IMR-90 (cell line): ENCODE data around the gene KCNJ4. TPM values are rescaled to one million over a fixed set of nuclear protein-coding genes. Genes with fewer than 3 reads are reported as not detected.

Experiments used
- ATAC-seq: fragments of 200-7000 bp; cut with Tn5 transposase; 2 replicates; pipeline ENCODE4 v1.9.1; 2020; ENCODE audit warnings: low read depth, mild to moderate bottlenecking, moderate library complexity
- BruUV-seq: library from RNA; stranded (reverse); fragments of 400-500 nt; replicated peaks from 2 replicates; lab custom pipeline; 2021; lab: Mats Ljungman, UMichigan
- CTCF ChIA-PET: fragments of 300-600 bp; formaldehyde crosslinking; extraction: SDS; loops from one replicate; lab custom pipeline; 2021; ENCODE audit warnings: antibody characterized with exemption; lab: Yijun Ruan, JAX
- POLR2A ChIA-PET: fragments of 300-600 bp; sonication (Branson Sonifier 250); formaldehyde crosslinking; loops from one replicate; lab custom pipeline; 2022; ENCODE audit warnings: antibody characterized with exemption; ENCODE audit not compliant: unreplicated experiment; lab: Charles Lee
- DNase-seq: peaks from one replicate; pipeline ENCODE4 v3.0.0; 2013
- H2AFZ ChIP-seq: replicated peaks from 2 replicates; pipeline ENCODE3; 2013; ENCODE audit warnings: low read length, mild to moderate bottlenecking; ENCODE audit not compliant: poor library complexity
- H2AK5ac ChIP-seq: 2 replicates; pipeline ENCODE4 v1.6.1; 2013; ENCODE audit warnings: low read depth, low read length, inconsistent platforms
- H2AK9ac ChIP-seq: replicated peaks from 2 replicates; pipeline ENCODE3; 2013; ENCODE audit warnings: mild to moderate bottlenecking, low read depth, low read length, moderate library complexity; ENCODE audit not compliant: poor library complexity
- H2BK120ac ChIP-seq: 2 replicates; pipeline ENCODE4 v1.6.1; 2013; ENCODE audit warnings: low read depth, low read length, inconsistent platforms
- H2BK15ac ChIP-seq: 3 replicates; pipeline ENCODE4 v1.6.1; 2013; ENCODE audit warnings: low read depth, low read length, inconsistent platforms
- H2BK20ac ChIP-seq: 2 replicates; pipeline ENCODE4 v1.6.1; 2013; ENCODE audit warnings: low read depth, mild to moderate bottlenecking, inconsistent platforms, low read length, moderate library complexity
- H2BK5ac ChIP-seq: 2 replicates; pipeline ENCODE4 v1.6.1; 2013; ENCODE audit warnings: mild to moderate bottlenecking, low read depth, low read length, inconsistent platforms; ENCODE audit not compliant: poor library complexity, severe bottlenecking
- H3K14ac ChIP-seq: replicated peaks from 2 replicates; pipeline ENCODE4 v1.6.1; 2013; ENCODE audit warnings: low read depth, low read length, inconsistent platforms
- H3K18ac ChIP-seq: 2 replicates; pipeline ENCODE4 v1.6.1; 2013; ENCODE audit warnings: low read depth, low read length, control low read depth
- H3K23ac ChIP-seq: 2 replicates; pipeline ENCODE4 v1.6.1; 2013; ENCODE audit warnings: low read depth, low read length, inconsistent platforms
- H3K27ac ChIP-seq: 2 replicates; pipeline ENCODE4 v1.5.1; 2013; ENCODE audit warnings: mild to moderate bottlenecking, control low read depth, low read length; ENCODE audit not compliant: insufficient read depth
- H3K27me3 ChIP-seq: 2 replicates; pipeline ENCODE4 v1.6.1; 2013; ENCODE audit warnings: low read length; ENCODE audit not compliant: control insufficient read depth, insufficient read depth
- H3K36me3 ChIP-seq: 2 replicates; pipeline ENCODE4 v1.6.1; 2013; ENCODE audit warnings: low read length, mixed read lengths; ENCODE audit not compliant: control insufficient read depth, insufficient read depth
- H3K4ac ChIP-seq: 2 replicates; pipeline ENCODE4 v1.6.1; 2013; ENCODE audit warnings: low read depth, low read length, inconsistent platforms
- H3K4me1 ChIP-seq: 2 replicates; pipeline ENCODE4 v1.6.1; 2013; ENCODE audit warnings: low read length, mixed read lengths; ENCODE audit not compliant: control insufficient read depth, insufficient read depth
- H3K4me2 ChIP-seq: 2 replicates; pipeline ENCODE4 v1.6.1; 2013; ENCODE audit warnings: low read depth, mild to moderate bottlenecking, control low read depth, low read length, moderate library complexity
- H3K4me3 ChIP-seq: 2 replicates; pipeline ENCODE4 v1.5.1; 2013; ENCODE audit warnings: low read depth, mild to moderate bottlenecking, control low read depth, low read length, moderate library complexity; ENCODE audit not compliant: insufficient read depth
- H3K56ac ChIP-seq: 2 replicates; pipeline ENCODE4 v1.6.1; 2013; ENCODE audit warnings: low read length, inconsistent platforms; ENCODE audit not compliant: insufficient read depth; ENCODE audit errors: extremely low read depth
- H3K79me1 ChIP-seq, 2 experiments: 2 replicates each; pipeline ENCODE4 v1.6.1; 2013; ENCODE audit warnings: low read length in 2 of 2, inconsistent platforms in 1 of 2, low read depth in 1 of 2
- H3K9ac ChIP-seq: 2 replicates; pipeline ENCODE4 v1.6.1; 2013; ENCODE audit warnings: low read depth, low read length, control low read depth
- H3K9me1 ChIP-seq: 2 replicates; pipeline ENCODE4 v1.6.1; 2013; ENCODE audit warnings: low read length, inconsistent platforms; ENCODE audit not compliant: insufficient read depth
- H3K9me3 ChIP-seq: 2 replicates; pipeline ENCODE4 v1.6.1; 2013; ENCODE audit warnings: low read length; ENCODE audit not compliant: control insufficient read depth, insufficient read depth
- H4K20me1 ChIP-seq: 2 replicates; pipeline ENCODE4 v1.6.1; 2013; ENCODE audit warnings: low read length, inconsistent platforms; ENCODE audit not compliant: insufficient read depth
- H4K5ac ChIP-seq: 2 replicates; pipeline ENCODE4 v1.6.1; 2013; ENCODE audit warnings: mild to moderate bottlenecking, low read depth, low read length, control low read depth
- H4K8ac ChIP-seq, 2 experiments: 2 replicates each; pipeline ENCODE4 v1.6.1; 2013; ENCODE audit warnings: low read depth in 2 of 2, low read length in 2 of 2, control low read depth in 1 of 2, inconsistent platforms in 1 of 2
- H4K91ac ChIP-seq: 2 replicates; pipeline ENCODE4 v1.6.1; 2013; ENCODE audit warnings: low read depth, low read length, inconsistent platforms; ENCODE audit not compliant: insufficient read depth
- BHLHE40 ChIP-seq: fragments of 150-350 bp; IDR thresholded peaks from 2 replicates; pipeline ENCODE4 v1.6.1; 2016; ENCODE audit warnings: mild to moderate bottlenecking, low read depth, low read length
- CEBPB ChIP-seq: IDR thresholded peaks from 2 replicates; pipeline ENCODE4 v1.6.1; 2012; ENCODE audit warnings: low read depth, low read length, improper control_type of control experiment
- CHD1 ChIP-seq: IDR thresholded peaks from 2 replicates; pipeline ENCODE4 v1.6.1; 2012; ENCODE audit warnings: low read depth, low read length, improper control_type of control experiment
- FOS ChIP-seq: fragments of 150-350 bp; IDR thresholded peaks from 2 replicates; pipeline ENCODE4 v1.6.1; 2016; ENCODE audit warnings: low read depth, low read length
- MAFK ChIP-seq: IDR thresholded peaks from 2 replicates; pipeline ENCODE4 v1.6.1; 2012; ENCODE audit warnings: low read depth, low read length, improper control_type of control experiment
- MAZ ChIP-seq: IDR thresholded peaks from 2 replicates; pipeline ENCODE4 v1.6.1; 2012; ENCODE audit warnings: low read depth, mild to moderate bottlenecking, low read length, improper control_type of control experiment, moderate library complexity, borderline replicate concordance
- MXI1 ChIP-seq: IDR thresholded peaks from 2 replicates; pipeline ENCODE4 v1.6.1; 2012; ENCODE audit warnings: low read depth, mild to moderate bottlenecking, low read length, moderate library complexity, borderline replicate concordance
- NFE2L2 ChIP-seq: fragments of 150-350 bp; IDR thresholded peaks from 2 replicates; pipeline ENCODE4 v1.6.1; 2016; ENCODE audit warnings: low read depth, mild to moderate bottlenecking, low read length
- POLR2A ChIP-seq: IDR thresholded peaks from 2 replicates; pipeline ENCODE4 v1.6.1; 2012; ENCODE audit warnings: mild to moderate bottlenecking, low read depth, low read length
- RAD21 ChIP-seq: IDR thresholded peaks from 2 replicates; pipeline ENCODE4 v1.6.1; 2012; ENCODE audit warnings: low read length, improper control_type of control experiment
- RCOR1 ChIP-seq: IDR thresholded peaks from 2 replicates; pipeline ENCODE4 v1.6.1; 2012; ENCODE audit warnings: mild to moderate bottlenecking, low read length, improper control_type of control experiment; ENCODE audit not compliant: insufficient replicate concordance
- RFX5 ChIP-seq: IDR thresholded peaks from 2 replicates; pipeline ENCODE4 v1.8.0; 2012; ENCODE audit warnings: low read depth, mild to moderate bottlenecking, low read length, moderate library complexity
- SMC3 ChIP-seq: fragments of 150-350 bp; IDR thresholded peaks from 2 replicates; pipeline ENCODE4 v1.6.1; 2016; ENCODE audit warnings: low read depth, mild to moderate bottlenecking, antibody characterized with exemption, low read length, moderate library complexity
- WGBS, 2 experiments: methylation state at CpG; one replicate each; pipeline versions ENCODE4 v1.1.5 to v1.1.7; 2013; ENCODE audit warnings: missing lambda C conversion rate in 2 of 2; ENCODE audit not compliant: insufficient read length in 1 of 2; ENCODE audit errors: extremely low coverage in 2 of 2; 5-methylcytosine and 5-hydroxymethylcytosine counted together
- dilution Hi-C: fragments of 300-500 bp; cut with HindIII; formaldehyde crosslinking; loops from one replicate; pipeline ENCODE4 v1.14.3; 2018; ENCODE audit warnings: low sequenced_read_pairs; ENCODE audit not compliant: unreplicated experiment
- in situ Hi-C: fragments of 300-500 bp; cut with MboI; formaldehyde crosslinking; loops from 3 replicates; pipeline ENCODE4 v1.14.3; 2019; ENCODE audit warnings: low sequenced_read_pairs, inconsistent platforms, mixed read lengths
- intact Hi-C: fragments of 100-400 bp; cut with micrococcal nuclease; formaldehyde crosslinking; loops from 2 replicates; pipeline ENCODE4 v1.10.0; 2022
- polyA plus RNA-seq, 3 experiments: library from polyadenylated mRNA; depleted of rRNA; stranded (reverse); fragments of >200 nt; gene quantifications; 2 replicates each; pipeline ENCODE4 v1.2.3, GENCODE V29; 2012; ENCODE audit warnings: low replicate concordance in 1 of 3
- total RNA-seq: library from RNA; depleted of rRNA; stranded (reverse); fragments of >200 nt; gene quantifications from 2 replicates; pipeline ENCODE4 v1.2.3, GENCODE V29; 2012
- TF ChIP-seq, protein P1 (sequence below): fragments of 150-350 bp; IDR thresholded peaks from 2 replicates; pipeline ENCODE4 v1.6.1; 2016; ENCODE audit warnings: low read depth, mild to moderate bottlenecking, low read length, moderate library complexity, borderline replicate concordance
- TF ChIP-seq, protein P2 (sequence below): conservative IDR thresholded peaks from 2 replicates; pipeline ENCODE4 v1.5.1; 2012; ENCODE audit warnings: mild to moderate bottlenecking, low read depth, low read length, improper control_type of control experiment
- TF ChIP-seq, protein P3 (sequence below): fragments of 150-350 bp; IDR thresholded peaks from 2 replicates; pipeline ENCODE4 v1.6.1; 2017; ENCODE audit warnings: mild to moderate bottlenecking, antibody characterized with exemption, low read length, low read depth

Gene KCNJ4
- total and polyA plus RNA-seq, 2 of the 4 experiments (the other 2 are of a cell fraction), result not detected

DNA sequence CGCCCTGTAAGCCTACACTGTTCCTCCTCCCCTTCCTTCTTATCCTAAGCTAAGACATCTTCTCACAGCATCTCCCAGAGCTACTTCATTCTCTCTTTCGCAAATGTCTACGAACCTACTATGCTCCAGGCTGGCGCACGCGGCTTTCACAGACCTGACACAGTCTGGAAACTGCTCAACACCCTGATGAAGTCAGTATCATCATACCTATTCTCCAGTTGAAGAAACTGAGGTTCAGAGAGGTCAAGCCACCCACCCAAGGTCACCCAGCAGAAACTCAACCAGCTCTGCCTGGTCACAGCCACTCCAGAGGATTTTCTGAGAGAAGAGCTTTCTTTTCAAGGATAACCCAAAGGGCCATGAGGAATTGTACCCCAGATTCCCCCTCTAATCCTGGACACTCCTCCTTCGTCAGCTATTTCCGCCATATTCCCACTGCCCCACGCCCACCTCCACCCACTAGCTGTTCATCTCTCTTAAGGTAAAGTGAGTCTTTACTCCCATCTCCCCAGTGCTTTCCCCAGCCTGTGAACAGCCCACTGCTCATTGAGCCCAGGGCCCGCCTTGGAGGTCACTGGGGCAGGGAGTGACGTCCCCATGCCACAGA lies 1.8 kb downstream of the KCNJ4 start:
- Histone ChIP-seq H4K5ac (no peak overlapping the region), H3K9me3 (no peaks in the 10 kb centered on the region; the same call in 1 of the 2 replicates), H2BK20ac (no peak overlapping the region), H3K36me3 (no peaks in the 10 kb centered on the region), H3K56ac (no peak overlapping the region), H3K79me1 (no peaks in the 10 kb centered on the region), H4K91ac (no peak overlapping the region), H2AK9ac (no peak overlapping the region), H3K18ac (no peak overlapping the region), H3K4ac (no peak overlapping the region), H3K23ac (no peak overlapping the region), H3K27me3 (peaks cover 93% of the 10 kb centered on the region), H3K27ac (no peak overlapping the region), H3K4me1 (no peaks in the 10 kb centered on the region; the same call in 1 of the 2 replicates), H3K4me3 (no peak overlapping the region), H2BK5ac (no peak overlapping the region), H3K14ac (no peak overlapping the region), H2BK120ac (no peak overlapping the region), H3K9me1 (no peaks in the 10 kb centered on the region), H2AFZ (no peak overlapping the region), H3K9ac (no peak overlapping the region), H4K20me1 (no peaks in the 10 kb centered on the region), H3K4me2 (no peak overlapping the region), H2AK5ac (no peak overlapping the region), H2BK15ac (no peak overlapping the region), H4K8ac (no peak overlapping the region)
- no peak for DNase-seq
- CTCF ChIA-PET, result interaction anchor here (0.5 to 1.1 kb wide), 2 partner anchors 15 to 28 kb away, joined by 3 to 4 read pairs; partner anchors contain the start of gene KDELR3
- BruUV-seq, result no TSS peak
- no peak for TF ChIP-seq RAD21
- TF ChIP-seq MAFK, result no peak
- no peak for TF ChIP-seq MXI1
- no peak for TF ChIP-seq CHD1
- no peak for TF ChIP-seq POLR2A
- no peak for TF ChIP-seq SMC3
- TF ChIP-seq, protein P1, sequence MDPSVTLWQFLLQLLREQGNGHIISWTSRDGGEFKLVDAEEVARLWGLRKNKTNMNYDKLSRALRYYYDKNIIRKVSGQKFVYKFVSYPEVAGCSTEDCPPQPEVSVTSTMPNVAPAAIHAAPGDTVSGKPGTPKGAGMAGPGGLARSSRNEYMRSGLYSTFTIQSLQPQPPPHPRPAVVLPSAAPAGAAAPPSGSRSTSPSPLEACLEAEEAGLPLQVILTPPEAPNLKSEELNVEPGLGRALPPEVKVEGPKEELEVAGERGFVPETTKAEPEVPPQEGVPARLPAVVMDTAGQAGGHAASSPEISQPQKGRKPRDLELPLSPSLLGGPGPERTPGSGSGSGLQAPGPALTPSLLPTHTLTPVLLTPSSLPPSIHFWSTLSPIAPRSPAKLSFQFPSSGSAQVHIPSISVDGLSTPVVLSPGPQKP, result no peak
- TF ChIP-seq, protein P2, sequence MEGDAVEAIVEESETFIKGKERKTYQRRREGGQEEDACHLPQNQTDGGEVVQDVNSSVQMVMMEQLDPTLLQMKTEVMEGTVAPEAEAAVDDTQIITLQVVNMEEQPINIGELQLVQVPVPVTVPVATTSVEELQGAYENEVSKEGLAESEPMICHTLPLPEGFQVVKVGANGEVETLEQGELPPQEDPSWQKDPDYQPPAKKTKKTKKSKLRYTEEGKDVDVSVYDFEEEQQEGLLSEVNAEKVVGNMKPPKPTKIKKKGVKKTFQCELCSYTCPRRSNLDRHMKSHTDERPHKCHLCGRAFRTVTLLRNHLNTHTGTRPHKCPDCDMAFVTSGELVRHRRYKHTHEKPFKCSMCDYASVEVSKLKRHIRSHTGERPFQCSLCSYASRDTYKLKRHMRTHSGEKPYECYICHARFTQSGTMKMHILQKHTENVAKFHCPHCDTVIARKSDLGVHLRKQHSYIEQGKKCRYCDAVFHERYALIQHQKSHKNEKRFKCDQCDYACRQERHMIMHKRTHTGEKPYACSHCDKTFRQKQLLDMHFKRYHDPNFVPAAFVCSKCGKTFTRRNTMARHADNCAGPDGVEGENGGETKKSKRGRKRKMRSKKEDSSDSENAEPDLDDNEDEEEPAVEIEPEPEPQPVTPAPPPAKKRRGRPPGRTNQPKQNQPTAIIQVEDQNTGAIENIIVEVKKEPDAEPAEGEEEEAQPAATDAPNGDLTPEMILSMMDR, result no peak
- no peak for TF ChIP-seq RCOR1
- TF ChIP-seq MAZ, result no peak
- no peak for TF ChIP-seq BHLHE40
- TF ChIP-seq FOS, result no peak
- TF ChIP-seq CEBPB, result no peak
- TF ChIP-seq, protein P3, sequence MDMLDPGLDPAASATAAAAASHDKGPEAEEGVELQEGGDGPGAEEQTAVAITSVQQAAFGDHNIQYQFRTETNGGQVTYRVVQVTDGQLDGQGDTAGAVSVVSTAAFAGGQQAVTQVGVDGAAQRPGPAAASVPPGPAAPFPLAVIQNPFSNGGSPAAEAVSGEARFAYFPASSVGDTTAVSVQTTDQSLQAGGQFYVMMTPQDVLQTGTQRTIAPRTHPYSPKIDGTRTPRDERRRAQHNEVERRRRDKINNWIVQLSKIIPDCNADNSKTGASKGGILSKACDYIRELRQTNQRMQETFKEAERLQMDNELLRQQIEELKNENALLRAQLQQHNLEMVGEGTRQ, result no peak
- TF ChIP-seq NFE2L2, result no peak
- TF ChIP-seq RFX5, result no peak
- no peak for ATAC-seq
- in situ Hi-C loops (no loop called here), intact Hi-C loops (no loop called here), dilution Hi-C loops (no loop called here)
- POLR2A ChIA-PET, result no interaction called here
- WGBS, 2 experiments, result 83% methylated on average over 8 of the region's 11 CpGs; no CpG with 5 or more reads in 1 of the 2 experiments
